ENCODE data around the gene CCL21.
"Not testable (repeated sequence)": the region's sequence is repeated elsewhere in the genome, so short reads cannot be mapped to it uniquely, and the experiment has no call there.

DNA sequence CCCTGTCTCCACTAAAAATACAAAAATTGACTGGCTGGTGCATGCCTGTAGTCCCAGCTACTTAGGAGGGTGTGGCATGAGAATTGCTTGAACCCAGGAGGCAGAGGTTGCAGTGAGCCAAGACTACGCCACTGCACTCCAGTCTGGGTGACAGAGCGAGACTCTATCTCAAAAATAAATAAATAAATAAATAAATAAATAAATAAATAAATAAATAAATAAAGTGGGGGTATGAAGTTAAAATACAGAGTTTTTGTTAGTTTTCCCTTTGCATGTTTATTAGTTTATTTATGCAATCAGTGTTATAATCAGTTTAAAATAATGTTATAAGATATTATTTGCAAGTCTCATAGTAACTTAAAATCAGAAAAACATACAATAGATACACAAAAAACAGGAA is 40.4 kb upstream of the CCL21 start:
- TF ChIP-seq CTCF (IDR thresholded peaks at IDR 0.05); IRF2 (CRISPR knock-in tag; IDR thresholded peaks at IDR 0.05; ENCODE audit: borderline replicate concordance, low read depth); USF1 (CRISPR knock-in tag; IDR thresholded peaks at IDR 0.05); NFE2L1 (CRISPR knock-in tag; IDR thresholded peaks at IDR 0.05); TEAD4 (CRISPR knock-in tag; IDR thresholded peaks at IDR 0.05); PRDM15 (CRISPR knock-in tag; IDR thresholded peaks at IDR 0.05); EMX1 (CRISPR knock-in tag; IDR thresholded peaks at IDR 0.05); RELA (CRISPR knock-in tag; IDR thresholded peaks at IDR 0.05; ENCODE audit: borderline replicate concordance); FOXP1 (CRISPR knock-in tag; IDR thresholded peaks at IDR 0.05; ENCODE audit: borderline replicate concordance): not testable (repeated sequence)
- TF ChIP-seq, protein P1, sequence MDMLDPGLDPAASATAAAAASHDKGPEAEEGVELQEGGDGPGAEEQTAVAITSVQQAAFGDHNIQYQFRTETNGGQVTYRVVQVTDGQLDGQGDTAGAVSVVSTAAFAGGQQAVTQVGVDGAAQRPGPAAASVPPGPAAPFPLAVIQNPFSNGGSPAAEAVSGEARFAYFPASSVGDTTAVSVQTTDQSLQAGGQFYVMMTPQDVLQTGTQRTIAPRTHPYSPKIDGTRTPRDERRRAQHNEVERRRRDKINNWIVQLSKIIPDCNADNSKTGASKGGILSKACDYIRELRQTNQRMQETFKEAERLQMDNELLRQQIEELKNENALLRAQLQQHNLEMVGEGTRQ (CRISPR knock-in tag; IDR thresholded peaks at IDR 0.05): not testable (repeated sequence)
- TF ChIP-seq, protein P2, sequence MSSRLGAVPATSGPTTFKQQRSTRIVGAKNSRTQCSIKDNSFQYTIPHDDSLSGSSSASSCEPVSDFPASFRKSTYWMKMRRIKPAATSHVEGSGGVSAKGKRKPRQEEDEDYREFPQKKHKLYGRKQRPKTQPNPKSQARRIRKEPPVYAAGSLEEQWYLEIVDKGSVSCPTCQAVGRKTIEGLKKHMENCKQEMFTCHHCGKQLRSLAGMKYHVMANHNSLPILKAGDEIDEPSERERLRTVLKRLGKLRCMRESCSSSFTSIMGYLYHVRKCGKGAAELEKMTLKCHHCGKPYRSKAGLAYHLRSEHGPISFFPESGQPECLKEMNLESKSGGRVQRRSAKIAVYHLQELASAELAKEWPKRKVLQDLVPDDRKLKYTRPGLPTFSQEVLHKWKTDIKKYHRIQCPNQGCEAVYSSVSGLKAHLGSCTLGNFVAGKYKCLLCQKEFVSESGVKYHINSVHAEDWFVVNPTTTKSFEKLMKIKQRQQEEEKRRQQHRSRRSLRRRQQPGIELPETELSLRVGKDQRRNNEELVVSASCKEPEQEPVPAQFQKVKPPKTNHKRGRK (CRISPR knock-in tag; IDR thresholded peaks at IDR 0.05; ENCODE audit: borderline replicate concordance): not testable (repeated sequence)
- TF ChIP-seq, protein P3, sequence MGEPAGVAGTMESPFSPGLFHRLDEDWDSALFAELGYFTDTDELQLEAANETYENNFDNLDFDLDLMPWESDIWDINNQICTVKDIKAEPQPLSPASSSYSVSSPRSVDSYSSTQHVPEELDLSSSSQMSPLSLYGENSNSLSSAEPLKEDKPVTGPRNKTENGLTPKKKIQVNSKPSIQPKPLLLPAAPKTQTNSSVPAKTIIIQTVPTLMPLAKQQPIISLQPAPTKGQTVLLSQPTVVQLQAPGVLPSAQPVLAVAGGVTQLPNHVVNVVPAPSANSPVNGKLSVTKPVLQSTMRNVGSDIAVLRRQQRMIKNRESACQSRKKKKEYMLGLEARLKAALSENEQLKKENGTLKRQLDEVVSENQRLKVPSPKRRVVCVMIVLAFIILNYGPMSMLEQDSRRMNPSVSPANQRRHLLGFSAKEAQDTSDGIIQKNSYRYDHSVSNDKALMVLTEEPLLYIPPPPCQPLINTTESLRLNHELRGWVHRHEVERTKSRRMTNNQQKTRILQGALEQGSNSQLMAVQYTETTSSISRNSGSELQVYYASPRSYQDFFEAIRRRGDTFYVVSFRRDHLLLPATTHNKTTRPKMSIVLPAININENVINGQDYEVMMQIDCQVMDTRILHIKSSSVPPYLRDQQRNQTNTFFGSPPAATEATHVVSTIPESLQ (CRISPR knock-in tag; IDR thresholded peaks at IDR 0.05): not testable (repeated sequence)

All from WTC11 (cell line).